IPS DF 4.7 (cell line): ENCODE results near the gene TADA2A.

ENCODE experiments used
- DNase-seq: peaks from one replicate; pipeline ENCODE4 v3.0.0-alpha.2; 2013; ENCODE audit warnings: low spot score; ENCODE audit errors: extremely low read depth

The TADA2A gene

DNA sequence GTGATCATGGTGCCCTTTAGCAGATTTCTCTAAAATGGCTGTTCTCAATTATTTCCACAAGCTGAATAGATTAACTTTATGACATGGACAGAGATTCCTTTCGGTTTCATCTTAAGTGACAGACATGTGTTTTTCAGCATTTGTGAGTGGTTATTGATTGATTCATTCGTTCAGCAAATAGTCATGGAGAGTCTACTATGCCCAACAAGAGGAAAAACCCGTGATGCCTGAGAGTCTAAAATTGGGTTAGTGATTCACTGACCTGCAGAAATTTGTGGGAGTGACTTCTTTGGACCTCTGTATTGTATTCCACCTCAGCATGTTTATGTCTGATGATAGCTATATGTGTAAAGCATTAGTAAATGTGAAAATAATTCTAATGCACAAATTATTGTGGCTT lies 55.0 kb downstream of the TADA2A start:
- DNase-seq: no peak

DNA sequence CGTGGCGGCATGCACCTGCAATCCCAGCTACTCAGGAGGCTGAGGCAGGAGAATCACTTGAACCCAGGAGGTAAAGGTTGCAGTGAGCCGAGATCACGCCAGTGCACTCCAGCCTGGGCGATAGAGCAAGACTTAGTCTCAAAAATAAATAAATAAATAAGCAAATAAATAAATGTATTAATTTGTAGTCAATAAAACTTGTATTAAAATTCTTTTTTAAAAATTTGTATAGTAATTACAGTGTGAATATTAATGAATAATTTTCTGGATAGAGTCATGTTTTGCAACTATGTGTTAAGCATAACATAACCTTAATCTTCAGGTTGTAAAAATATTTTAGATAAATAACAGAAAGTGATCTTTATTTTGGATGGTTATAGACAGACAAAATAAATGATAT lies 55.8 kb downstream of the TADA2A start:
- DNase-seq: no peak

DNA sequence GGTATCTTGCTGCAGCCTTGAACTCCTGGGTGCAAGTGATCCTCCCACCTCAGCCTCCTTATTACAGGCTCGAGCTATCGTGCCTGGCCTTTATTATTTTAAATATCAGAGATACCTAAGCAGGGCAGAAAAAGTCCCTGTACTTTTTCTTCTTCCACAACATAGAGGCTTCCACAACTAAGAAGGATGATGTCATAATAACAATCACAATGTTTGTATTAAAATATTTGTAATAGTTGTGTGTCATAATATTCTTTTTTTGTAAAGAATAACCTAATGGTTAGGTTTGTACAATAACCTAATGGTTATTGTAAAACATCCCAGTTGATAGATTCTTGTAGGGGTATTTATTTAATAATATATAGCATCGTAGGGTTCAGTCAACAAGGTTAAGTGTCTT lies 56.4 kb downstream of the TADA2A start:
- DNase-seq: no peak

DNA sequence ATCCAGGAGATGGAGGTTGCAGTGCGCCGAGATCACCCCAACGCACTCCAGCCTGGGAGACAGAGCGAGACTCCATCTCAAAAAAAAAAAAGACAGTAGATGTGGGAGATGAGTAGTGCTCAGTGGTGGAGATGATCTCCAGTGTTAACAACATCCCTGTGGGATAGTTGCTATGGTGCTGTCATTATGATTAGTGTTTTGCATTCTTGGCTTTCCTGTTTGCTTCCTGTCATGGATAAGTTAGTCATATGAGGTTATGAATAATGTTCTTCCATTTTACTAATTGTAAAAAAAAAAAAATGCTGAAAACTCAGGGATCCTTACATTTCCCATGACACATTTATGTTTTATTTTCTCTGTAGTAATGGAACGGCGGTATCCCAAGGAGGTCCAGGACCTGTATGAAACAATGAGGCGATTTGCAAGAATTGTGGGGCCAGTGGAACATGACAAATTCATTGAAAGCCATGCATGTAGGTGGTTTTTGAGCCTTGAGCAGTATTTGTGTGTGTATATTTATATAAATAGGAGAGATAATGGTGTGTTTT lies 58.5 kb downstream of the TADA2A start:
- DNase-seq: no peak

DNA sequence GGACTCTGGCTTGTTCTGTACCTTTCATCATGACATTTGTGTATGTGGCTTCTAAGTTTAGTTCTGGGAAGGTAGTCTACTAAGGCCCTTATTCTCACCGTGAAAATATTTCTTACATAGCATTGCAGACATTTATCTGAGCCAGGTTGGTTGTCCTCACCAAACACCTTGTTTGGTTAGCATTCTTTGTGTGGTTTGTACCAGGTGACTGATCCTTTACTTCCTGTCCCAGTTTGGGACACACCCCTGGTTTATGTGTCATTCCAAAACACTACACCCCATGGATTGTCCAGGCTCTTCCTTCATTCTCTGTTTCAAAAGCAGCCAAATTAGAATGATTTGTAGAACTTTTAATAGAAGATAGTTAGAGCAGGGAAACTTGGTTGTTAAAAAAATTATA lies 59.8 kb downstream of the TADA2A start:
- DNase-seq: no peak

DNA sequence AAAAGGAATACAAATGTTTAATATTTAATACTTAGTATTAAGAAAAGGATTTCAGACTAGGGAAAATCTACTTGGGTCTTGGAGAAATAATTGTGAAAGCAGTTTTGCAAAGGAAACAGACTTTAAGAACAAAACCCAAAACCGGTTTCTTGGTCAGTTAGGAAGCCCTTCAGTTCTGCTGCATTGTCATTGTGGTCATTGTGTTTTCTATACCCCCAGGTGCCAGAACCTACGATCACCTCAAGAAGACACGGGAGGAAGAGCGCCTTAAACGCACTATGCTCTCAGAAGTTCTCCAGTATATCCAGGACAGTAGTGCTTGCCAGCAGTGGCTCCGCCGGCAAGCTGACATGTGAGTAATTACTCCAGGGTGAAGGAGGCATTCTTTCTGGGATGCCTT lies 63.5 kb downstream of the TADA2A start:
- no peak for DNase-seq

DNA sequence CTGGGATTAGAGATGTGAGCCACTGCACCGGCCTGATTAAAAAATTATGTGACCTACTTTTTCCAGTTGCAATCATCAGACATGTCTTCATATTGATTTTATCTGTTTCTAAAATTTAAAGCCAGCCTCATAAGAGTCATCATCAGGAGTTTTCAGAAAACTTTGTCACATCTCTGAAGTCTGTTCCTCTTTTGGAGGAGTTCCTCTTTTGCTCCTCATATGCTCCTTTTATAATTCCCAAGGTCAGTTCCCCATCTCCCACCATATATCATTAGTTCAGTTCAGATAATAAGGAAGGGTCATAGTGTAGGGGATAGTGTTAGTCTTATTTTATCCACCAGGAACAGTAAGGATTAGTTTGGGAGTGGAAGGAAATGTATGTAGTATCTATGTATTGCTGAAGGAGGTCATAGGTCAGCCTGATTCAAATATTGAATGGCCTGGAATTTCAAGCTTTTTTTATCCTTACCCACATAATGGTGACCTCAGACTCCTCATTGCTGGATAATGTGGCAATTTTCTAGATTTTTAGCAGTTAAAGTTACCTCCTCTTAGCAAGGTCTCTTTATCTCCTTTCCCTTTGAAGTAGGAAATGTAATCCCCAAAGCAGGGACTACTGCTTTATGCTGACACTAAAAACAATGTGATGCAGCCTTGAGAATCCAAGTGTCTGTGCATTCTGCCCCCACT lies 69.2 kb downstream of the TADA2A start:
- DNase-seq: no peak

DNA sequence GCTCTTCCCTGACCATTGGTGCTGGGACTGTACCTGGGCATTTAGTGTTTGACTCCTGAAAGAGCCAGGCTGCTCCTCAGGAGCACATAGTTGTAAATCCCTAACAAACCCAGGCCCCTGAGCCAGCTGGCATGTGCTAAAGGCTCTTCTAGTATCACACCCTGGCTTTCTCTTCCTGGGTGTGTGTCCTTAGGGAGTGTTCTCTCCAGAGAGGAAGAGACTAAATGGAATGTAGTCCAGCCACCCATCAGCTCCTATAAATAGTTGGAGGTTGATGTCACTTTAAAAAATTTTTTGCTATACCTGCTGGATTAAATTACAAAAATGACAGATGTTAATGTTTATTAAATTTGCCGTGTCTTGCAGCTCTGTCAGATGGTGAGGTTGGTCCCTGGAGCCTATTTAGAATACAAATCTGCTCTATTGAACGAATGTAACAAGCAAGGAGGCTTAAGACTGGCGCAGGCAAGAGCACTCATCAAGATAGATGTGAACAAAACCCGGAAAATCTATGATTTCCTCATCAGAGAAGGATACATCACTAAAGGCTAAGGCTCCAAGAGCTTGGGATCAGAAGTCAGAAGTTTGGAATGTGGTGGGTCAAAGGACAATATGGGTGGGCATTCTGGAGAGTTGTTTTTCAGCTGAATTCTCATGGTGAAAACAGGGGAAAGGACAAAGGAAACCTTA lies 69.9 kb downstream of the TADA2A start:
- DNase-seq: no peak

DNA sequence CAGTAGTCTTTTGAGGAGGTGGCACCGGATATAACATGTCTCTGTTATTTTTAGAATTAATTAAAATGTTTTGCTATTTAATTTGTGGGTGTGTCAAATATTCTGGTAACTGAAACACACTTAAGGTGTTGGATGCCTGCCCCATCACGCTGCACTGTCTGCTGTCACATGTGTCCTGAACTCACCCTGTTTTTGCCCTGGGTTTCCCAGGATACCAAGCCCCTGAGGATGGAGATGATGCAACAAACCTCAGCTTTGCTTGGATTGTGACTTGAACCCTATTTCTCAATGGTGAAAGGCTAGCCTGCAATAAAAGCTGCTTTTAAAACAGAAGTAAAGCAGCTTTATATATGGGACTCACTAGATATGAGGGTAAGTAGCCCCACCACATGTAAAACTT lies 71.5 kb downstream of the TADA2A start:
- DNase-seq: no peak

DNA sequence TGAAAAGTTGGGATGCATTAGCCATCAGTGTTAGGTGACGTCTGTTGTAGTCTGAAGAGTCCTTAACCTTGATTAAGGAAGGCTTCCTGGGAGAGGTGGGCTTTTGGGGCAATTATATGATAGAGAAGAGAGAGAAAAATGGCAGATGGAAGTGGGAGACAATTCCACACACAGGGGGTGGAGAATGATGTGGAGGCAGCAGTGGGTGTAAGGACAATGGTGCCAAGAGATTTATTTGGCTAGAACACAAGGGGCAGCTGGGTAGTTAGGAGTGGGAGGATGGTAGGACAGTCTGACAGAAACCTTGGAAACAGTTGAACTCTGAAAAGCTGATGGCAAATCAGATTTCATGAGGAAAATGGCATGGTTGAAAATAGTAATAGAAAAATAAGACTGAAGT lies 72.3 kb downstream of the TADA2A start:
- no peak for DNase-seq

DNA sequence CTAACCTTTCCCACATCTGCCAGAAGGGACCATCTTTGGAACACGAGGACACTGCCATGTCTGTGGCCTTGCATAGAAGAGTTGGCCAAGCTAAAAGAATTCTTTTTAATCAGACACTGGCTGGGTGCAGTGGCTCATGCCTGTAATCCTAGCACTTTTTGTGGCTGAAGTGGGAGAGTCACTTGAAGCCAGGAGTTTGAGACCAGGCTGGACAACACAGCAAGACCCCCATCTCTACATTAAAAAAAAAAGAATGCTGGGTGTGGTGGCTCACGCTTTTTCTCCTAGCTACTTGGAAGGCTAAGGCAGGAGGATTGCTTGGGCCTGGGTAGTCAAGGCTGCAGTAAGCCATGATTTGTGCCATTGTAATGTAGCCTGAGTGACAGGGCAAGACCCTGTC lies 73.7 kb downstream of the TADA2A start:
- no peak for DNase-seq

DNA sequence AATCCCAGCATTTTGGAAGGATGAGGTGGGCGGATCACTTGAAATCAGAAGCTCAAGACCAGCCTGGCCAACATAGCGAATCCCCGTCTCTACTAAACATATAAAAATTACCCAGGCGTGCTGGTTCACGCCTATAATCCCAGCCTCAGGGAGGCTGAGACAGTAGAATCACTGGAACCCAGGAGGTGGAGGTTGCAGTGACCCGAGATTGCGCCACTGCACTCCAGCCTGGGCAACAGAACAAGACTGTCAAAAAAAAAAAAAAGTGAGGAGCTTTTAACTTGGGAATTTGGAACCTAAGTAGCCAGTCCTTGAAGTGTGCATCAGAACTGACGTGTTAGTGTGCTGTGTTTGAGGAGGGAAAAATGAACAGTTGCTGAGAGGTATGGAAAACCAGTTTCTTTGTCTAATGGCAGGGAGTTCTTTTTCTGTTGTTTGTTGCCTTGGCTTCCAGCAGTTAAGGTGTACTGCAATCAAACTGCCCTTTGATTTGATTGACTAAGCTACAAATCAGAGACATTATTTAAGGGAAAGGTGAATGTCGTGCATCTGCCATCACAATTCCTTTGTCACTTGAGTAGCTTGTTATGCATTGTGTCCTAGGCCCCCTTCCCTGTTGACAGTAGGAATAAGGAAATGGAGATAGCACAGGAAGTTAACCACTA lies 74.4 kb downstream of the TADA2A start:
- DNase-seq: no peak

DNA sequence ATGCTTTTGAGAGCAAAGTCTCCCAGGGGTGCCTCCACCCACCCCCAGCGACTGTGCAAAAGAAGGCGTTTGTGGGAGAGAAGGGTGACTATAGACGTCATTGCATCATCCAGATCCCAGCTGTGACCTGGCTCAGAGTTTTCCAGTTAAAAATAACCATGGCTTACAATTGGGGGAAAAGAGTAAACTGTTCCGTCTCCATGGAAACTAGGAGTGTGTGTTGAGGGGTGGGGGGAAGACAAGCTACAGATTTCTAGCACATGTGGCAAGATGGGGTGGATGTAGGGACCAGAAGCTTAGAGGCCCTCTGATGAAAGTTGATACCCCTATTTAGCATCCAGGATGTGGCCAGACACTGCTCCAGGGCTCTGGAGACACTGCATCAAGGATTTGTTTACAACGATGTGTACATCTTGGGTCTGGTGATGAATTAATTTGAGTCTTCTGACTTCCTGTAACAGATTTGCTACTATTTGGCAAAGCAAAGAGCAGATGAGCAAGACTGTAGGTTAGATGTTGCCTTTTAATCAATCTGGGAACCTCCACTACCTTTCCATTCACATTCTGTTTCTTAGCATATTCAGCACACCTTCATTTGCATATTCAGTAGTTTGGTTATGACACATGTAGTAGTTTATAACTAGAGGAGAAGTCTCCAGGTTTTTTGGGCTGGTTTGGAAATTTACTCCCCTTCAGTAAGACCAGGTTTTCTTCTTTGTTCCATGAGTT lies 76.8 kb downstream of the TADA2A start:
- no peak for DNase-seq

DNA sequence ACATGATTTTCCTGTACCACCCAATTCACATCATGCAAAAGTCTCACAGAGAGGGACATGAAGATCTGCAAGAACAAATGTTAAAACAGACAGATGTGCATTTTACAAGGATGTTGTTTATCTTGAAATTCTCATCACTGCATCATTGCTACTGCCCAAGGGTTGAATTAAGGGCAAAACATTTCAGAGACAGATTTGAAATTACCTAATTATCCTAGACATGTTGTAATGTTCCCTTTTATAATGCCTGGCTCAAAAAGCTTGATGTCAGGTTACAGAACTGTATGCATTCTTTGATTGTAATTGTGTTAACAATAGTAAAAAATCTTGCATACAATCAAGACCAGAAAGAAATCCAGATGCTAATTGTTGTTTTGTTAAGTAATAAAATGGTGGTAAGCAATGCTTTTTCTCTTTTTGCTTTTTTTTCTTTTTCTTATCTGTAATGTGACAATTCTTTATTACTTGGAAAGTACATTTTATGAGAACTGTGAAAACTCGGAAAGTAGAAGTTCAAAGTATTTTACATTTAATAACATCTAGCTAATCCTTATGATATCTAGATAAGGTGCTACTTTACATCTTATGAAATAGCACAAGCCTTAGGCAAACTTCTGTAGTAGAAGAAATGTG lies 79.4 kb downstream of the TADA2A start:
- no peak for DNase-seq

DNA sequence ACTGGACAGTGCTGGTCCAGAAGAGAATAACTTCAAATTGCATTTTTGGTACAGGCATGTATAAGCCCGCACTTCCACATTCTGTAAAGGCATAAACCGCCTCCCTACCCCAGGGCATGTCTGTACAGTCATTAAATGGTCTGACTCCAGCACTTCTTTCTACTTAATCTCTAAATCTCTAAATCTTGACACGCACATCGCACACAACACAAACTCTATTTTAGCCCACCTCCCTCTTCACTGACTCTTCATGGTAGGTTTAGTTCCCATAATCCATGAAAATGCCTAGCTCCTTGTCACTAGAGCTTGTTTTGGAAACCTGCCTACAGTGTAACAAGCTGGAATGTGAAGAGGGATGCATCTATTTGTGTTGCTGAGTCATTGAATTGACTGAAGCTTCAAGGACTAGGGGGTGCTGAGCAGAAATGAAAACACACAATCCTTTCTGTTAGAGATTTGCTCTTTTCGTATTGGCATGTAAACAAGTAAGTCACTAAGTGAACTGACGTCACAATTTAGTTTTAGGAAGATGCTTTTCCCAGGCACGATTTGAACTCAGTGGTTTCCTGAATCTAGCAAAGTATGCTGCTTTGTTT lies 81.4 kb downstream of the TADA2A start:
- DNase-seq: no peak

DNA sequence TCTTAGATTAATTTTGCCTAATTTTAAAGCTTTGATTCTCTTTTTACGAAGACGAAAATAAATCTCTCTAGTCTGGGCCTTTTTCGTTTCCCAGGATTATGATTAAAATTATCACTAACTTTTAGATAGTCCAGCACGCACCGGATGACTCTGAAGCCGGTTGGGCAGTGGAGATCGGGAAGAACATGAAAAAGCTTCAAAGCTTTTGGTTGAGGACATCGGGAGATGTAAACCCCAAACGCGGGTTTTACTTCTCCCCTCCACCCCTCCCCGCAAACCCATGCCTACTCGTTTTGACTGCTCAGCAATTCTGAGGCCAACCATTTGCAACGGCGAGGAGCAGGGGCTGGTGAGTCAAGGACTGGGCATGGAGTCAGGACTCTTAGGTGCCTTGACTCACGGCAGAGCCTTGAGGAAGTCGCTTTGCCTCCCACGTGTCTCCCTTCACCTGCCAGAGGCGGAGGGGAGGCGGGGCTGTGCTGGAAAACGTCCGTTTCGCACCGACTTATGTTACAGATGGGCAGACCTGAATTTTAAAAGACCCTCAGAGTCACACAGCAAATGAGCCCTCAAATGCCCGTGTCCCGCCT lies 82.0 kb downstream of the TADA2A start:
- DNase-seq: no peak

DNA sequence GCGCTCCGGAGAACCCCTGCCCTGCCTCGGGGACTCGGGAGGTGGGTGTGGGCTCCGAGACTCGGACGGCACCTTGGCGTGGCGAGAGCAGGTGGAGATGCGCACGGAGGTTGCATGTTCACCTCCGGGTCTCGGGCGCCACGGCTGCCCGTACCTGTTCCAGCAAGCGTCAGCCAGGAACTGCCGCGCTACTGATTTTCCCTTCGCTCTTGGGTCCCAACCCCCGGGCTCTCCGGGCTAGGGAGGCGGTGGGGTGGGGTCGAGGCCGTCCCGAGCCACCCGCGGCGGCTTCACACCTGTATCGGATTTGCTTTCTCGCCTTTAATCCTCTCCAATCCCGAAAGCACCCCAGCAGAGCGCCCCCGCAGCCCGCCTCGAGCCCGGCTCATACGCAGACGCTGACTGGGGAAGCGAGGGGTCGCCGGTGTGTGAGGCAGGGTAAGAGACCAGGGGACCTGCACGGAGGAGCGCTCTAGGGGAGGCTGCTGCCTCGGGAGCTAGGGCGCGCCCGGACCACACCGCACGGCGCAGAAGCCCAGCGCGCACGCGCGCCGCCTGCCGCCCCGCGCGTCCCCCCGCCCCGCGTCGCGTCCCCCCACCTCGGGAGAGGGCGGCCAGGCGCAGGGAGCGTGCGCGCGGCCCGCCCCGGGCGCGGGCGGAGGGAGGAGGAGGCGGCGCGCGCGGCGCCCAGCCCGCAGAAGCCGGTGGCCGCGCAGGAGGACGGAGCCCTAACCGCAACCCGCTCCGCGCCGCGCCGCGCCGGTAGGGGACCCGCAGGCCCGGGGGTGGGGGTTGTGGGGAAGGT lies 82.7 kb downstream of the TADA2A start, which contains the start of gene DUSP14:
Gene DUSP14 (plus strand): TSS at position 695 of the 805 bp plus-strand sequence. CDS start 22,382 bp downstream, outside the sequence.
- no peak for DNase-seq

DNA sequence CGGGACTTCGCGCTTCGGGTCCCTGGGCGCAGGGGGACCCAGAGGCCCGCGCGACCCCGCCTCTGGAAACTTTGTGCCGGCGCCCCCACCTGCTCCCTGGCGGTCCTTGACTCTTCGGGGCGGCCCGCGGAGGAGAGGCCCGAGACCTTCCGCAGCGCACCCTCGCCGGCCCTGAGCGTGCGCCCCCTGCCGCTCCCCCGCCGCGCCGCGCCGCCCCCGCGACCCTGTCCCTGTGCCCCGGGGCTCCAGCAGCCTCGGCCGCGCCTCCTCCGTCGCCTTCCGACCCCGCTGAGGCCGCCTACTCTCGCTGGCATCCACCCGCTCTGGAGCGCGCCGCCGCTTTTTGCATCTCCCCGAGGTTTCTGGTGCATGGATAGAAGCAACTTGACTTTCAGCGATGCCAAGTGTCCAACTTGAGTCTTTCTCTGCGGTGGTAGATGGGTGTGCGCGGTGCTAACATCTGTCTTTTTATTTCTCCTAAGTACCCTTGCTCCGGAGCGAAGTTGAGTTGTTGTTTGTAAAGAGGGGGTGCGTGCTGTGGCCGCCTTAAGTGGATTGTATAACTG lies 83.4 kb downstream of the TADA2A start:
- DNase-seq: no peak
